ENCODE measurements around the gene CUX1. TPM values are rescaled to one million over a fixed set of nuclear protein-coding genes. Genes with fewer than 3 reads are reported as not detected.

The CUX1 gene
- total RNA-seq, 1 donor, result 46.2 TPM

- no peak overlapping the region for H3K4me3 ChIP-seq (ENCODE audit: low read depth, low read length)
- no peak for TF ChIP-seq CTCF (IDR thresholded peaks at IDR 0.05; ENCODE audit: insufficient read depth, low read depth, low read length)
- no peak for DNase-seq (ENCODE audit: low read depth)
These were observed 434.3 kb downstream of the CUX1 start for GRCh38 chr7:102251531-102252365.

- no peak for DNase-seq (ENCODE audit: low read depth)
- no peak overlapping the region for H3K4me3 ChIP-seq (ENCODE audit: low read depth, low read length)
- TF ChIP-seq CTCF (IDR thresholded peaks at IDR 0.05; ENCODE audit: insufficient read depth, low read depth, low read length), result no peak
These were observed 435.0 kb downstream of the CUX1 start for GRCh38 chr7:102252366-102252982.

GRCh38 chr7:102253066-102253972 is 435.9 kb downstream of the CUX1 start:
- no peak for TF ChIP-seq CTCF (IDR thresholded peaks at IDR 0.05; ENCODE audit: insufficient read depth, low read depth, low read length)
- DNase-seq (ENCODE audit: low read depth), result no peak
- no peak overlapping the region for H3K4me3 ChIP-seq (ENCODE audit: low read depth, low read length)

- H3K4me3 ChIP-seq (ENCODE audit: low read depth, low read length), result no peak overlapping the region
- no peak for DNase-seq (ENCODE audit: low read depth)
- TF ChIP-seq CTCF (IDR thresholded peaks at IDR 0.05; ENCODE audit: insufficient read depth, low read depth, low read length), result no peak
These were observed 436.5 kb downstream of the CUX1 start for GRCh38 chr7:102253973-102254370.

- no peak for DNase-seq (ENCODE audit: low read depth)
- TF ChIP-seq CTCF (IDR thresholded peaks at IDR 0.05; ENCODE audit: insufficient read depth, low read depth, low read length), result no peak
- H3K4me3 ChIP-seq (ENCODE audit: low read depth, low read length), result no peak overlapping the region
These were observed 437.1 kb downstream of the CUX1 start for GRCh38 chr7:102254521-102254920.

GRCh38 chr7:102255501-102255900 is 438.1 kb downstream of the CUX1 start:
- H3K4me3 ChIP-seq (ENCODE audit: low read depth, low read length), result no peak overlapping the region

More at GRCh38 chr7:102255501-102255900, 438.1 kb downstream of the CUX1 start:
- no peak for TF ChIP-seq CTCF (IDR thresholded peaks at IDR 0.05; ENCODE audit: insufficient read depth, low read depth, low read length)
- no peak for DNase-seq (ENCODE audit: low read depth)

All from fibroblast of villous mesenchyme (primary cell).